Measurements from ENCODE around the gene DPP9.
A peak's percentile ranks its signal among the peaks of the same experiment; 100 is the strongest.

The DPP9 gene

GRCh38 chr19:4709440-4710280, 14.0 kb downstream of the DPP9 start:
- H3K9me3 Mint-ChIP-seq, result no peaks in the 10 kb centered on the region
- peaks cover 14% of the 10 kb centered on the region for H3K4me1 Mint-ChIP-seq (ENCODE audit: low read depth)
- DNase-seq, result no peak
- no peaks in the 10 kb centered on the region for H3K27me3 Mint-ChIP-seq
- H3K36me3 Mint-ChIP-seq (ENCODE audit: low read depth), result peaks cover 84% of the 10 kb centered on the region
- no peak overlapping the region for H3K4me3 Mint-ChIP-seq
- H3K27ac Mint-ChIP-seq, result peak overlapping the region; percentile 81

DNA sequence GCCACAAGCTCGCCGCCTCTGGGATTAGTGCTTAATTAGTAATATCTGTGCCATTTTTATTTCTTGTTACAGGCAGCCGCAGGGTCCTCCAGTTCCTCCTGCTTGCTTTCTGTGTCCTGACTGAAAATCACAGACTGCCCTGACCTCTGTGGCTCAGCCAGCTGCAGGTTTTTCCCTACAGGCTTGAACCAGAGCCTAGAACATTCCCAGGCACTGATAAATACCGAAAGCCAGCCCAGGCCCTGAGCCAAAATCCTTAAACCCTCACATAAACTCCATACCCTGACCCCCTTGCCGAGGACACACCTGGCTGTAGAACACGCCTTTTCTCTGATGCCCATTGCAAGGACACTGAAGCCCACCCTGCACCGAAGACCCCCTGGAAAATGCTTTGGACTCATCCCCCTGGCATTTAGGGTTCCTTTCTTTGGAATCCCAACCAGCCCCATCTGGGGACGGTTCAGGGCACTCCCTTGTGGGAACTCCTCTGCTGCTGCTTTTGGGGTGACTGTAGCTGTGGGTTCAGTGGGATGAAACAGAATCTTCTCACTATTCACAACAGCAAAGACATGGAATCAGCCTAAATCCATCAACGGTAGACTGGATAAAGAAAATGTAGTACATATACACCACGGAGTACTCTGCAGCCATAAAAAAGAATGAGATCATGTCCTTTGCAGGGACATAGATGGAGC, 15.5 kb downstream of the DPP9 start:
- Mint-ChIP-seq H3K36me3 (ENCODE audit: low read depth) (peaks cover 86% of the 10 kb centered on the region), H3K4me1 (ENCODE audit: low read depth) (peaks cover 14% of the 10 kb centered on the region)
- DNase-seq, result no peak

GRCh38 chr19:4707322-4707721, 16.3 kb downstream of the DPP9 start:
- no peaks in the 10 kb centered on the region for H3K9me3 Mint-ChIP-seq
- DNase-seq, result no peak
- H3K27ac Mint-ChIP-seq, result no peak overlapping the region
- H3K4me3 Mint-ChIP-seq, result no peak overlapping the region
- H3K36me3 Mint-ChIP-seq (ENCODE audit: low read depth), result peaks cover 85% of the 10 kb centered on the region
- H3K4me1 Mint-ChIP-seq (ENCODE audit: low read depth), result peaks cover 14% of the 10 kb centered on the region
- no peaks in the 10 kb centered on the region for H3K27me3 Mint-ChIP-seq

More for the DNA sequence above, 15.5 kb downstream of the DPP9 start:
- Mint-ChIP-seq H3K27me3 (no peaks in the 10 kb centered on the region), H3K27ac (peak overlapping the region; percentile 65), H3K4me3 (no peak overlapping the region), H3K9me3 (no peaks in the 10 kb centered on the region)

DNA sequence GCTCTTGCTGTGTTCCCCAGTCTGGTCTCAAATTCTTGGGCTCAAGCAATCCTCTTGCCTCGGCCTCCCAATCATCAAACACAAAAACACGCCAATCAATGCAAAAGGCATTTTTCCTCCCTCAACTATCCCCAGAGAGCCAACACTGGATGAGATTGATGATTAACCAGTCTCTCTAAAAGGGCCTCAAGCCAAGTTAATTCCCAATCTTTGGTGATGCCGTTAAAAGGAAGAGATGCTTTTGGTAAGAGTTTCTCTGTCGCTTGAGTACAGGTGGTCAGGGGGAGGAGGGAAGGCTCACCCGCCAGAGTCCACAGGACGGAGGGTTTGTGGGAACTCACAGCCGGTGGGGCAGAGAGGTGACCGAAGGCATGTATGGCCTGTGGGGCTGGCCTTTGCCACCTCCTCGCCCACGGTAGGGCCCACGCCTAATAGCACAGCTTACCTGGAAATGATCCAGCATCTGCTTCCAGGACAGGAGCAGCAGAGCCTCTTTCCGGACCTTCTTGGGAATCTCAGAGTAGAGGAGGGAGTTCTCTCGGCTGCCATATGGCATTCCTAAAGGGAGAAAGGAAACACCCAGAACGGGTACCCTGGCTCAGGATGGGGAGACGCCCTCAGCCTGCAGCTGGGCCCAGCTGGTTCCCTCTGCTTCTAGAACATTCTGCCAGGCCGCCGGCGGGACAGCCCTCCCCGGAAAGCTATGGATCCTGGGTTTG, 18.1 kb downstream of the DPP9 start:
- no peak for DNase-seq
- peaks cover 85% of the 10 kb centered on the region for H3K36me3 Mint-ChIP-seq (ENCODE audit: low read depth)
- no peak overlapping the region for H3K4me3 Mint-ChIP-seq
- peaks cover 10% of the 10 kb centered on the region for H3K4me1 Mint-ChIP-seq (ENCODE audit: low read depth)
- no peaks in the 10 kb centered on the region for H3K27me3 Mint-ChIP-seq
- no peaks in the 10 kb centered on the region for H3K9me3 Mint-ChIP-seq
- H3K27ac Mint-ChIP-seq, result no peak overlapping the region

DNA sequence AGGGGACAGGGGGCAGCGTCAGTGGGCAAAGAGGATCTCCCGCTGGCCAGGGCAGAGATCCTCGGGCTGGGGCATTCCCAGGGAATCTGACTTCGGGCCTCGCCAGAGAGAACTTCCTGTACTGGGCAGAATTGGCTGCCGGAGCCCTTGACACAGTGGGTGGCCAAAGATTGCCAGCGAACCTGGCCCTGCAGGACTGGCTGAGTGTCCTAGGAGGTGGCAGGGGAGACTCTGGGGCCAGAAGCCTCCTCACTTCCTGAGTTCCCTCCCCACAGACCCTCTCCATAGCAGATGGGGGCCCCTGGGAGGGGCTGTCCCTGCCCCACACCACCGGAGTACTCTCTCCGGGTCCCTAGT, 19.3 kb downstream of the DPP9 start:
- no peak overlapping the region for H3K27ac Mint-ChIP-seq
- no peaks in the 10 kb centered on the region for H3K9me3 Mint-ChIP-seq
- peaks cover 86% of the 10 kb centered on the region for H3K36me3 Mint-ChIP-seq (ENCODE audit: low read depth)
- peaks cover 3% of the 10 kb centered on the region for H3K4me1 Mint-ChIP-seq (ENCODE audit: low read depth)
- no peaks in the 10 kb centered on the region for H3K27me3 Mint-ChIP-seq
- no peak overlapping the region for H3K4me3 Mint-ChIP-seq
- no peak for DNase-seq

DNA sequence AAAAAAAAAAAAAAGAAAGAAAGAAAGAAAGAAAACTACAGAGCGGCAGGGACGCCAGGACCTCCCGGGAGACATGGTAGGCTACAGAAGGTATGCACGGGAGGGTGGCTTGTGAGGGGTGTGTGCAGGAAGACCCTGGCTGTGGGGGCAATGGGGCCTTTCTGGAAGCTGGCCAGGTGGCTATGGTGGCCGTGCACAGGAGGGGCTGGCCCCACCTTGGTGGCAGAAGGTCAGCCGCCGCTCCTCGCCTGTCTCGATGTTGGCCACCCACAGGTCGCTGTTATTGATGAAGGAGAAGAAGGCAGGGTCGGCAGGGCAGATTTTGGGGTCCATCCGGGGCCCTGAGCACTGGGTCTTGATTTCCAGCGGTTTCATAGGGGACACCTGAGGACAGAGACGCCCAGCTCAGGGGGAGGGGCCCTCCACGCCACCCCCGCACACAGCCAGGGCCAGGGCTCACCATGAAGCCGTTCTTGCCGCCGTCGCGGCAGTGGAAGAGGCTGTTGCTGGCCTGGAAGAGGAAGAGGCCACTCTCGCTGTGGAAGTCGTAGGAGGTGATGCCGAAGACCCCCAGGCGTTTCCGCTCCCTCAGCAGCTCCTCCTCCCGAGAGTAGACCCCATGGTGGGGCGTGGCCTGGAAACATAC, 19.8 kb downstream of the DPP9 start:
- peaks cover 84% of the 10 kb centered on the region for H3K36me3 Mint-ChIP-seq (ENCODE audit: low read depth)
- no peaks in the 10 kb centered on the region for H3K9me3 Mint-ChIP-seq
- H3K4me3 Mint-ChIP-seq, result no peak overlapping the region
- no peak overlapping the region for H3K27ac Mint-ChIP-seq
- no peak for DNase-seq
- H3K27me3 Mint-ChIP-seq, result no peaks in the 10 kb centered on the region
- no peaks in the 10 kb centered on the region for H3K4me1 Mint-ChIP-seq (ENCODE audit: low read depth)

GRCh38 chr19:4702764-4703163, 20.9 kb downstream of the DPP9 start:
- Mint-ChIP-seq H3K4me1 (ENCODE audit: low read depth) (no peaks in the 10 kb centered on the region), H3K4me3 (no peak overlapping the region), H3K27ac (no peak overlapping the region), H3K36me3 (ENCODE audit: low read depth) (peaks cover 84% of the 10 kb centered on the region), H3K9me3 (no peaks in the 10 kb centered on the region), H3K27me3 (no peaks in the 10 kb centered on the region)
- no peak for DNase-seq

DNA sequence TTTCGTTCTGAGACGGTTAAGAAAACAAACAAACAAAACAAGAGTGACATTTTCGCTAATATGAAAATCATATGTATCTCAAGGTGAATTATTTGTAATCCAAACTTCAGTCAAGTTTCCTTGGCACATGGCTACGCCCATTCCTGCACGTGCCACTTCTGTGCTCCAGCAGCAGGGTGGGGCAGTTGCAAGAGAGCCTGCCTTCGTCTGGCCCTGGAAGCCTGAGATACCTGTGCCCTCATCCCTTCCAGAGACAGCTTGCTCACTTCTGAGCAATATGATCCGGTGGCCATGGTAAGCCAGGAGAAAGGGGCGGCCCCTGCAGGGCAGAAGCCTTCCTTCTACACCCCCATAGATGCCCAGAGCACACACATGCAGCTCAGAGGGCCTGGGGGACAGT, 22.1 kb downstream of the DPP9 start:
- Mint-ChIP-seq H3K27ac (no peak overlapping the region), H3K4me1 (ENCODE audit: low read depth) (peaks cover 2% of the 10 kb centered on the region), H3K9me3 (no peaks in the 10 kb centered on the region), H3K36me3 (ENCODE audit: low read depth) (peaks cover 88% of the 10 kb centered on the region), H3K4me3 (no peak overlapping the region), H3K27me3 (no peaks in the 10 kb centered on the region)
- no peak for DNase-seq

DNA sequence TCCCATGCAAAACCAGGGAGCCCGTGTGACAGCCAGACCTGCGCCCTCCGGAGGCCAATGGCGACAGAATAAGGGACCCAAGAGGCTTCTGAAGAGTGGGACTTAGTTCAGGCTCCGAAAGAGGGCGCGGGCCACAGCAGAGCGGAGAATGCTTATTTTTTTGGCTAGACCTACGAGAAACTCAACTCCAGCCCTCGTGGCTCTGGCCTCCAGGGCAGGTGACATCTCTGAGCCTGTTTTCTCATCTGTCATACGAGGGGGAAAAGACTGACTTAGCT, 23.0 kb downstream of the DPP9 start:
- no peak overlapping the region for H3K27ac Mint-ChIP-seq
- peaks cover 2% of the 10 kb centered on the region for H3K4me1 Mint-ChIP-seq (ENCODE audit: low read depth)
- no peaks in the 10 kb centered on the region for H3K27me3 Mint-ChIP-seq
- H3K4me3 Mint-ChIP-seq, result no peak overlapping the region
- DNase-seq, result no peak
- peaks cover 91% of the 10 kb centered on the region for H3K36me3 Mint-ChIP-seq (ENCODE audit: low read depth)
- no peaks in the 10 kb centered on the region for H3K9me3 Mint-ChIP-seq

GRCh38 chr19:4699826-4700692, 23.6 kb downstream of the DPP9 start:
- Mint-ChIP-seq H3K4me1 (ENCODE audit: low read depth) (peaks cover 2% of the 10 kb centered on the region), H3K9me3 (no peaks in the 10 kb centered on the region), H3K27me3 (no peaks in the 10 kb centered on the region), H3K27ac (no peak overlapping the region), H3K36me3 (ENCODE audit: low read depth) (peaks cover 92% of the 10 kb centered on the region), H3K4me3 (no peak overlapping the region)
- DNase-seq, result no peak

DNA sequence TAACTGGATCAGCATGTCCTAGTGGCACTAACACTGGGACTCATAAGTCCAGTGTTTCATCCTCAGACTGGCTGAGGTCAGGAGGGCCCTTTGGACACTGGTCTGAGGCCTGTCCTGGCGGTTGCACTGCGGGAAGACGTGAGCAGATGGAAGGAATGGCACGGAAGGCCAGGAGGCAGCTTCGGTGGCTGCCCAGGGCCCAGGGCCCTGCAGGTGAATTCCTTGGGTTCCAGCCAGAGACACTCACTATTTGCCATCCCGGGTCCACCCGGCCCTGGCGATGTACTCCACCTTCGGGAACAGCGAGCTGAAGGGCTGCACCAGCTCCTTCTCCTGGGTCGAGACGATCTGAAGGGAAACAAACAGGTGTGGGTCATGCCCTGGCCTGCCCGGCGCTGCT, 26.3 kb downstream of the DPP9 start:
- no peak for DNase-seq
- H3K9me3 Mint-ChIP-seq, result no peaks in the 10 kb centered on the region
- H3K4me3 Mint-ChIP-seq, result no peak overlapping the region
- H3K27ac Mint-ChIP-seq, result no peak overlapping the region
- peaks cover 95% of the 10 kb centered on the region for H3K36me3 Mint-ChIP-seq (ENCODE audit: low read depth)
- H3K27me3 Mint-ChIP-seq, result no peaks in the 10 kb centered on the region
- peaks cover 2% of the 10 kb centered on the region for H3K4me1 Mint-ChIP-seq (ENCODE audit: low read depth)

DNA sequence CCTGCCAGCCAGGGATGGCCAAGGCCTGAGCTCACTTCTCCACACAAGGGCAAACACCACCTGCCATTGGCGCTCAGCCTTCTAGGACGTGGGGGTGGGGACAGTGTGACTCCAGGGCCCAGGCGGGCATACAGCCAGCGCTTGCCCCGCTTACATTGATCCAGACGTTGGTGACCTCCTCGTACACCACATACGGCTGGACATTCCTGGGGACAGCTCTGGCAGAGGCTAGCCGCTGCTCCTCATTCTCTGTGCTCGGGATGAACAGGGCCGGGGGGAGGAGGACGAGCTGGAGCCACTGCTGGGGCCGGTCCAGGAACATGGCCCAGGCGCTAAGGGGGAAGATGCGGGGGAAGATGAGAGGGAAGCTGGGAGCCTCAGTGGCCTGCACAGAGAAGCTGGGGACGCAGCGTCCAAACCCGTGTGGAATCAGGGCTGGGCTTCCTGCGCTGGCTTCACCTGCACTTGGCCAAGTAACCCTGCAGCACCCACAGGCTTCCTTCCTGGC, 28.4 kb downstream of the DPP9 start:
- Mint-ChIP-seq H3K27ac (no peak overlapping the region), H3K36me3 (ENCODE audit: low read depth) (peaks cover 92% of the 10 kb centered on the region), H3K9me3 (no peaks in the 10 kb centered on the region), H3K27me3 (no peaks in the 10 kb centered on the region), H3K4me3 (no peak overlapping the region), H3K4me1 (ENCODE audit: low read depth) (peaks cover 2% of the 10 kb centered on the region)
- no peak for DNase-seq

DNA sequence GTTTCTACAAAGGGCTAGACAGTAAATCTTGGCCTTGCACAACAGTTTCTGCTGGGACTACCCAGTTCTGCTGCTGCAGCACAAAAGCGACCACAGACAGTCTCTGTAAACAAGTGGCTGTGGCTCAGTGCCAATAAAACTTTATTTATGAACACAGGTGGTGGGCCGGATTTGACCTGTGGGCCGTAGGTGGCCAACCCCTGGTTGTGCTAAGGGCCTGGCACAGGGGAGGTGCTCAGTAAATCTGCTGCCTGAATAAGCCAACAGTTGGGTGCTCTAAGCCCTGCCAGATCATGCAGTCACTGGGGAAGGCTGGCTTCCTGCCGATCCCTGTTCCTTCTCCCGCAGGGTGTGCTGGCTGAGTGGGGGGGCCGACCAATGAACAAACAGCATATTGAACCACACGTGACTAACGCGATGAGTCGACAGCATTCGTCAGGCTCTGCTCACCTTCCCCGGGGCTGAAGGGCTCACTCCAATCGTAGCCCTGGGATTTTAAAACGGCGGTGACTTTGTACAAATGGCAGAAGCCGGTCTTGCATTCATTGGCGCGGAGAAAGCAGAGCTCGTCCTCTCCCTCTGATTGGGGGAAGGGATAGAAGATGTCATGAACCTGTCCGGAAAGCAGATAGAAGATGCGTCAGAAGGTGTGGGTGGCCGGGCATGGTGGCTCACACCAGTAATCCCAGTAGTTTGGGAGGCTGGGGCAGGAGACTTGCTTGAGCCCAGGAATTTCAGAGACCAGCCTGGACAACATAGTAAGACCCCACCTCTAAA, 29.2 kb downstream of the DPP9 start:
- Mint-ChIP-seq H3K4me1 (ENCODE audit: low read depth) (peaks cover 2% of the 10 kb centered on the region), H3K4me3 (no peak overlapping the region), H3K9me3 (no peaks in the 10 kb centered on the region), H3K27ac (peak overlapping the region; percentile 27), H3K27me3 (no peaks in the 10 kb centered on the region), H3K36me3 (ENCODE audit: low read depth) (peaks cover 92% of the 10 kb centered on the region)
- DNase-seq, result no peak
